Measurements from ENCODE around the gene TRAF3. TPM values are rescaled to one million over a fixed set of nuclear protein-coding genes. Genes with fewer than 3 reads are reported as not detected.

Gene TRAF3
- total and polyA plus RNA-seq, 10 donors = 11.1 to 61.5 (median 39.1) TPM

GRCh38 chr14:102918438-102918837, 141.2 kb downstream of the TRAF3 start:
- 54 to 64% (median 58%) methylated on average over 2 of the region's 2 CpGs for WGBS, 5 donors
- intact Hi-C loops (cut with DNase I; ENCODE audit: low total_unique reads) = loop anchor here (5.0 kb wide), 1 partner anchor 226 kb away; no protein-coding TSS in a partner anchor
- H3K27ac ChIP-seq = peak overlapping the region in 1 of 8 donors; percentile 80
- peaks cover 0 to 6% (median 0%) of the 10 kb centered on the region in 6 donors for H3K36me3 ChIP-seq
- peaks cover 0 to 19% (median 11%) of the 10 kb centered on the region in 7 donors for H3K27me3 ChIP-seq (replicated peaks in 1 of 7)
- H3K4me1 ChIP-seq = peaks cover 19 to 59% (median 51%) of the 10 kb centered on the region in 6 donors
- no peak for TF ChIP-seq POLR2A (IDR thresholded peaks at IDR 0.05)
- TF ChIP-seq, protein P1, sequence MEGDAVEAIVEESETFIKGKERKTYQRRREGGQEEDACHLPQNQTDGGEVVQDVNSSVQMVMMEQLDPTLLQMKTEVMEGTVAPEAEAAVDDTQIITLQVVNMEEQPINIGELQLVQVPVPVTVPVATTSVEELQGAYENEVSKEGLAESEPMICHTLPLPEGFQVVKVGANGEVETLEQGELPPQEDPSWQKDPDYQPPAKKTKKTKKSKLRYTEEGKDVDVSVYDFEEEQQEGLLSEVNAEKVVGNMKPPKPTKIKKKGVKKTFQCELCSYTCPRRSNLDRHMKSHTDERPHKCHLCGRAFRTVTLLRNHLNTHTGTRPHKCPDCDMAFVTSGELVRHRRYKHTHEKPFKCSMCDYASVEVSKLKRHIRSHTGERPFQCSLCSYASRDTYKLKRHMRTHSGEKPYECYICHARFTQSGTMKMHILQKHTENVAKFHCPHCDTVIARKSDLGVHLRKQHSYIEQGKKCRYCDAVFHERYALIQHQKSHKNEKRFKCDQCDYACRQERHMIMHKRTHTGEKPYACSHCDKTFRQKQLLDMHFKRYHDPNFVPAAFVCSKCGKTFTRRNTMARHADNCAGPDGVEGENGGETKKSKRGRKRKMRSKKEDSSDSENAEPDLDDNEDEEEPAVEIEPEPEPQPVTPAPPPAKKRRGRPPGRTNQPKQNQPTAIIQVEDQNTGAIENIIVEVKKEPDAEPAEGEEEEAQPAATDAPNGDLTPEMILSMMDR (IDR thresholded peaks at IDR 0.05 in 8 of 11, conservative IDR thresholded peaks at IDR 0.05 in 3 of 11) = no peak
- no peak for TF ChIP-seq POLR2AphosphoS5 (IDR thresholded peaks at IDR 0.05)
- no peaks in the 10 kb centered on the region for H3K9me3 ChIP-seq
- DNase-seq = no peak
- H3K4me3 ChIP-seq = no peak overlapping the region

DNA sequence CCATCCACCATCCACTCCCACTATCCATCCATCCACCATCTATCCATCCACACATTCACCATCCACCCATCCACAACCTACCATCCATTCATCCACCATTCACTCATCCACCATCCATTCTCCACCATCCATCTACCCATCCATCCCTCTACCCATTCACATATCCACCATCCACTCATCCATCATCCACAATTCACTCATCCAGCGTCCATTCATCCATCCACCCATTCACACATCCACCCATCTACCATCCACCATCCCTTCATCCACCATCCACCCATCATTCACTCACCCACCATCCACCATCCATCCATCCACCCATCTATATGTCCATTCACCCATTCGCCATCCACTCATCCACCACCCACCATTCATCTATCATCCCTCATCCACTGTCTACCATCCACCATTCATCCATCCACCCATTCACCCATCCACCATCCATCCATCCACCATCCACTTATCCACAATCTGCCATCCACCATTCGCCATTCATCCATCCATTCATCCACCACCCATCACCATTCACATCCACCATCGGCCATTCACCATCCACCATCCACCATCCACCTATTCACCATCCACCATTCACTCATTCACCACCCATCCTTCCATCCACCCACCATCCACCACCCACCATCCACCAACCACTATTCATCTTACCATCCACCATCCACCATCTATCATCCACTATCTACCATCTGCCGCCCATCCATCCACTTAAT, 143.2 kb downstream of the TRAF3 start:
- no peak for DNase-seq
- peaks cover 0 to 39% (median 28%) of the 10 kb centered on the region in 7 donors for H3K27me3 ChIP-seq (replicated peaks in 1 of 7)
- no peak overlapping the region for H3K27ac ChIP-seq
- TF ChIP-seq POLR2A (IDR thresholded peaks at IDR 0.05) (no peak), POLR2AphosphoS5 (IDR thresholded peaks at IDR 0.05) (no peak)
- TF ChIP-seq, protein P1 (IDR thresholded peaks at IDR 0.05 in 8 of 11, conservative IDR thresholded peaks at IDR 0.05 in 3 of 11) = no peak
- 94 to 98% (median 95%) methylated on average over 5 of the region's 5 CpGs for WGBS, 5 donors
- no peaks in the 10 kb centered on the region for H3K36me3 ChIP-seq
- H3K9me3 ChIP-seq = no peaks in the 10 kb centered on the region
- intact Hi-C loops (cut with DNase I; ENCODE audit: low total_unique reads) = no loop called here
- peaks cover 15 to 53% (median 43%) of the 10 kb centered on the region in 6 donors for H3K4me1 ChIP-seq
- H3K4me3 ChIP-seq = no peak overlapping the region

GRCh38 chr14:102920998-102921304, 143.7 kb downstream of the TRAF3 start:
- TF ChIP-seq POLR2AphosphoS5 (IDR thresholded peaks at IDR 0.05) = no peak
- TF ChIP-seq, protein P1 (IDR thresholded peaks at IDR 0.05 in 8 of 11, conservative IDR thresholded peaks at IDR 0.05 in 3 of 11) = no peak
- TF ChIP-seq POLR2A (IDR thresholded peaks at IDR 0.05) = no peak
- no peaks in the 10 kb centered on the region for H3K9me3 ChIP-seq
- 90 to 100% (median 97%) methylated on average over 1 of the region's 1 CpG for WGBS, 5 donors
- H3K27ac ChIP-seq = no peak overlapping the region
- H3K36me3 ChIP-seq = no peaks in the 10 kb centered on the region
- peaks cover 0 to 44% (median 28%) of the 10 kb centered on the region in 7 donors for H3K27me3 ChIP-seq (replicated peaks in 1 of 7)
- intact Hi-C loops (cut with DNase I; ENCODE audit: low total_unique reads) = no loop called here
- no peak overlapping the region for H3K4me3 ChIP-seq
- DNase-seq = no peak
- H3K4me1 ChIP-seq = peaks cover 11 to 48% (median 38%) of the 10 kb centered on the region in 6 donors

GRCh38 chr14:102922490-102923200, 145.4 kb downstream of the TRAF3 start, which contains the start of gene AMN:
Gene AMN (plus strand): TSS chr14:102922663. CDS start chr14:102922689, 26 bp downstream.
- intact Hi-C loops (cut with DNase I; ENCODE audit: low total_unique reads) = no loop called here
- WGBS, 5 donors = 10 to 17% (median 15%) methylated on average over 14 to 56 of the region's 56 CpGs
- Histone ChIP-seq H3K4me3 (peak within 1 kb of the TSS; percentile 7 to 64 (median 26)), H3K4me1 (peaks cover 11 to 33% (median 24%) of the 10 kb centered on the region in 6 donors), H3K27ac (no peak within 1 kb of the TSS), H3K27me3 (replicated peaks in 1 of 7) (peaks cover 0 to 60% (median 28%) of the 10 kb centered on the region in 7 donors), H3K36me3 (no peaks in the 10 kb centered on the region), H3K9me3 (no peaks in the 10 kb centered on the region)
- peak; percentile 77 for DNase-seq
- peak in 1 of 3 donors; percentile 32 for TF ChIP-seq POLR2AphosphoS5 (IDR thresholded peaks at IDR 0.05)
- no peak for TF ChIP-seq POLR2A (IDR thresholded peaks at IDR 0.05)

All from spleen (tissue), 11 donors.